GM06990 (cell line): ENCODE results near the gene SNX3.

ENCODE experiments used
- DNase-seq: peaks from one replicate; pipeline ENCODE4 v3.0.0-alpha.2; 2011; ENCODE audit not compliant: insufficient read length; ENCODE audit errors: extremely low read depth
- H3K27me3 ChIP-seq: replicated peaks from 2 replicates; pipeline ENCODE4 v1.6.0; 2011; ENCODE audit warnings: low read length; ENCODE audit not compliant: control insufficient read depth, insufficient read depth
- H3K36me3 ChIP-seq: 2 replicates; pipeline ENCODE4 v1.5.1; 2011; ENCODE audit warnings: low read length; ENCODE audit not compliant: control insufficient read depth, insufficient read depth
- H3K4me3 ChIP-seq: replicated peaks from 2 replicates; pipeline ENCODE4 v1.5.1; 2011; ENCODE audit warnings: low read depth, mild to moderate bottlenecking, control low read depth, low read length
- CTCF ChIP-seq: IDR thresholded peaks from 2 replicates; pipeline ENCODE4 v1.5.1; 2011; ENCODE audit warnings: low read length, control low read depth, mild to moderate bottlenecking, inconsistent platforms; ENCODE audit not compliant: insufficient read depth, poor library complexity, severe bottlenecking

Gene SNX3

GRCh38 chr6:108198761-108199498 is 61.9 kb downstream of the SNX3 start:
- no peaks in the 10 kb centered on the region for H3K36me3 ChIP-seq
- H3K27me3 ChIP-seq, result no peaks in the 10 kb centered on the region; the same call in 1 of the 2 replicates
- DNase-seq, result no peak
- no peak overlapping the region for H3K4me3 ChIP-seq
- TF ChIP-seq CTCF, result no peak

GRCh38 chr6:108195209-108195608 is 65.6 kb downstream of the SNX3 start:
- no peak overlapping the region for H3K4me3 ChIP-seq
- no peaks in the 10 kb centered on the region for H3K36me3 ChIP-seq
- DNase-seq, result no peak
- no peak for TF ChIP-seq CTCF
- no peaks in the 10 kb centered on the region; the same call in 1 of the 2 replicates for H3K27me3 ChIP-seq

- H3K27me3 ChIP-seq, result no peaks in the 10 kb centered on the region; the same call in 1 of the 2 replicates
- DNase-seq, result no peak
- no peaks in the 10 kb centered on the region for H3K36me3 ChIP-seq
- TF ChIP-seq CTCF, result no peak
- H3K4me3 ChIP-seq, result no peak overlapping the region
These were observed 66.3 kb downstream of the SNX3 start for GRCh38 chr6:108194503-108194902.

DNA sequence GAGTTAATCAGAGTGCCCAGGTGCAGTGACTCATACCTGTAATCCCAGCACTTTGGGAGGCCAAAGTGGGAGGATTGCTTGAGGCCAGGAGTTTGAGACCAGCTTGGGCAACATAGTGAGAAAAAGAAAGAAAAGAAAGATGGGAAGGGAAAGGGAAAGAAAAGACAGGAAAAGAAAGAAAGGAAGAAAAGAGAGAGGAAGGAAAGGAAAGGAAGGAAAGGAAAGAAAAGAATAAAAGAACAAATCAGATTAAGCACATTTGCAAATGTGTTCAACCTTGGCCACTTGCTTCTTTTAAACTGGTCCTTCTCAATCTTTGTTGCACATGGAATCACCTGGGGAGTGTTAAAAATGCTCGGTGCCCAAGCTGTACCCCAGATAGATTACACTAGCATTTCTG is 67.0 kb downstream of the SNX3 start:
- H3K36me3 ChIP-seq, result no peaks in the 10 kb centered on the region
- TF ChIP-seq CTCF, result no peak
- DNase-seq, result no peak
- no peaks in the 10 kb centered on the region; the same call in 1 of the 2 replicates for H3K27me3 ChIP-seq
- no peak overlapping the region for H3K4me3 ChIP-seq

DNA sequence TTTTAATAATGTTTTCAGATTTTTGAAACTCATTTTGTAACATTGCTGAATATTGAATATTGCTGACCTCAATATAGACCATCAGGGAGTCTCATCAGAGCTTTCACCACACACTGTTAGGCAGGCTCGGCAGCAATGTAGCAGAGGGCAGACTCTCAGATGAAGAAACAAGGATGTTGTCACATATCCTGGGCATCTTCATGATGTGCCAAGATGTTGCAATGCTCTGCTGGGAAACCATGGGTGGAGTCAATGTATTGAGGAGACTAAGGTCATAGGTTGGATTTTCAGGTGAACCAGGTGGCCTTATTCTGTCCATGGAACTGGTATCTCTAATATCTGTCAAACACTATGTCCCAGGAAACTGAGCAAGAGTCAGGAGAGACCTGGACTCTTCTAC is 67.7 kb downstream of the SNX3 start:
- DNase-seq, result no peak
- Histone ChIP-seq H3K27me3 (no peaks in the 10 kb centered on the region; the same call in 1 of the 2 replicates), H3K36me3 (no peaks in the 10 kb centered on the region), H3K4me3 (no peak overlapping the region)
- no peak for TF ChIP-seq CTCF

DNA sequence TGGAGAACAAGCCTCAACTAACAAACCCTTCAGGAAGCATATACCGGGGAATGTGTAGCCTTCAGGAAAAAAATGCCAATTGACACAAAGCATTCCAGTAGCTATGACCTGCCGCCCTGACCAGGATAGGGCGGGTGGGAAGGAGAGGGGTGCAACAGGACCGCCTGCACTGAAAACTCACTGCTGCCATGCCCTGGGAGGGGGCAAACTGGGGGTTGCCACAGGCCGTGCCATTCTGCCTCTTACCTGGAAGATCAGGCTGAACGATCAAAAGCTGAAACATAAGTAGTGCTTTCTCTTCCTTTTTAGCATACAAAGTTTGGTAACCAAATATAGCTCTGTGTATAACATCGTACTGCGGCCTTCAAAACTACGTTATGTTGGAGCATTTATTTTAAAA is 73.3 kb downstream of the SNX3 start:
- Histone ChIP-seq H3K4me3 (no peak overlapping the region), H3K27me3 (no peaks in the 10 kb centered on the region; the same call in 1 of the 2 replicates), H3K36me3 (no peaks in the 10 kb centered on the region)
- TF ChIP-seq CTCF, result no peak
- DNase-seq, result no peak
